HepG2 (cell line): ENCODE measurements around the gene TRPC4AP. TPM values are rescaled to one million over a fixed set of nuclear protein-coding genes. Genes with fewer than 3 reads are reported as not detected.

Experiments
- ARNTL ChIP-seq: sonication (generic); formaldehyde crosslinking; IDR thresholded peaks from 2 replicates; pipeline ENCODE4 v1.4.0; 2020; ENCODE audit warnings: mild to moderate bottlenecking, missing genetic modification reagents
- CENPT ChIP-seq: sonication (generic); formaldehyde crosslinking; IDR thresholded peaks from 2 replicates; pipeline ENCODE4 v1.8.0; 2022; ENCODE audit warnings: low read depth, mild to moderate bottlenecking, moderate library complexity, missing genetic modification reagents
- FOSL1 ChIP-seq: sonication (generic); formaldehyde crosslinking; IDR thresholded peaks from 2 replicates; pipeline ENCODE4 v1.9.0; 2021; ENCODE audit warnings: missing genetic modification reagents, borderline replicate concordance
- HOXA9 ChIP-seq: sonication (generic); formaldehyde crosslinking; IDR thresholded peaks from 2 replicates; pipeline ENCODE4 v1.8.1; 2022; ENCODE audit warnings: missing genetic modification reagents, mild to moderate bottlenecking, moderate library complexity, borderline replicate concordance
- KLF15 ChIP-seq: sonication (generic); formaldehyde crosslinking; IDR thresholded peaks from 2 replicates; pipeline ENCODE4 v1.8.1; 2023; ENCODE audit warnings: borderline replicate concordance, mild to moderate bottlenecking, inconsistent platforms, missing genetic modification reagents, mixed read lengths
- NAIF1 ChIP-seq: sonication (generic); formaldehyde crosslinking; IDR thresholded peaks from 2 replicates; pipeline ENCODE4 v1.5.0; 2020; ENCODE audit warnings: mild to moderate bottlenecking, missing genetic modification reagents, borderline replicate concordance
- NCOA2 ChIP-seq: sonication (generic); formaldehyde crosslinking; IDR thresholded peaks from 2 replicates; pipeline ENCODE4 v1.8.0; 2022; ENCODE audit warnings: inconsistent platforms
- PRDM10 ChIP-seq: sonication (generic); formaldehyde crosslinking; IDR thresholded peaks from 2 replicates; pipeline ENCODE4 v1.4.0; 2020; ENCODE audit warnings: low read depth, missing genetic modification reagents
- RBM39 ChIP-seq: fragments of 200-400 bp; formaldehyde crosslinking; IDR thresholded peaks from one replicate; pipeline ENCODE4 v1.6.1; 2018; ENCODE audit warnings: antibody characterized with exemption, mild to moderate bottlenecking, low read depth, low read length; ENCODE audit not compliant: poor library complexity, severe bottlenecking
- RFXAP ChIP-seq: sonication (generic); formaldehyde crosslinking; IDR thresholded peaks from 2 replicates; pipeline ENCODE4 v1.4.0; 2020; ENCODE audit warnings: missing genetic modification reagents, borderline replicate concordance
- SRF ChIP-seq: IDR thresholded peaks from 2 replicates; pipeline ENCODE4 v1.6.1; 2011; ENCODE audit warnings: mild to moderate bottlenecking, low read depth, low read length, moderate library complexity
- TFDP2 ChIP-seq: sonication (generic); formaldehyde crosslinking; IDR thresholded peaks from 2 replicates; pipeline ENCODE4 v1.4.0; 2020; ENCODE audit warnings: missing genetic modification reagents
- USF2 ChIP-seq, 2 experiments: sonication (generic) in 1 of 2; formaldehyde crosslinking in 1 of 2; IDR thresholded peaks; 2 replicates each; pipeline versions ENCODE4 v1.5.1 to v1.6.1; 2011 to 2020; ENCODE audit warnings: borderline replicate concordance in 1 of 2, low read depth in 1 of 2, low read length in 1 of 2, mild to moderate bottlenecking in 1 of 2, missing genetic modification reagents in 1 of 2, moderate library complexity in 1 of 2
- ZNF124 ChIP-seq: sonication (generic); formaldehyde crosslinking; IDR thresholded peaks from 2 replicates; pipeline ENCODE4 v1.4.0; 2020; ENCODE audit warnings: missing genetic modification reagents
- ZNF207 ChIP-seq: fragments of 450-650 bp; IDR thresholded peaks from 2 replicates; pipeline ENCODE4 v1.6.1; 2016; ENCODE audit warnings: antibody characterized with exemption, borderline replicate concordance
- ZNF251 ChIP-seq: sonication (generic); formaldehyde crosslinking; IDR thresholded peaks from 2 replicates; pipeline ENCODE4 v1.9.0; 2021; ENCODE audit warnings: mild to moderate bottlenecking, missing genetic modification reagents
- ZNF282 ChIP-seq: fragments of 450-650 bp; IDR thresholded peaks from 2 replicates; pipeline ENCODE4 v1.6.1; 2018; ENCODE audit not compliant: partially characterized antibody
- ZNF354B ChIP-seq: sonication (generic); formaldehyde crosslinking; IDR thresholded peaks from 2 replicates; pipeline ENCODE4 v1.8.0; 2022; ENCODE audit warnings: mild to moderate bottlenecking, missing genetic modification reagents
- ZNF430 ChIP-seq: sonication (generic); formaldehyde crosslinking; IDR thresholded peaks from 2 replicates; pipeline ENCODE4 v1.9.0; 2021; ENCODE audit warnings: mild to moderate bottlenecking, missing genetic modification reagents
- ZNF557 ChIP-seq: sonication (generic); formaldehyde crosslinking; IDR thresholded peaks from 2 replicates; pipeline ENCODE4 v1.4.0; 2020; ENCODE audit warnings: missing genetic modification reagents
- ZNF724P ChIP-seq: sonication (generic); formaldehyde crosslinking; IDR thresholded peaks from 2 replicates; pipeline ENCODE4 v1.8.0; 2022; ENCODE audit warnings: missing genetic modification reagents, borderline replicate concordance
- ZNF781 ChIP-seq: sonication (generic); formaldehyde crosslinking; IDR thresholded peaks from 2 replicates; pipeline ENCODE4 v1.5.1; 2020; ENCODE audit warnings: borderline replicate concordance, mild to moderate bottlenecking, missing genetic modification reagents; ENCODE audit errors: not compliant biosample characterization
- polyA plus RNA-seq, 8 experiments: library from polyadenylated mRNA; depleted of rRNA in 3 of 8; stranded (reverse) in 7 of 8; unstranded in 1 of 8; fragments of >200 nt; fragmentation: Illumina TruSeq in 4 of 8; extraction: Trizol in 4 of 8; gene quantifications; 2 replicates each; pipeline versions ENCODE4 v1.2.1 to v1.2.3, GENCODE V29; 2011 to 2016; ENCODE audit warnings: low read depth in 4 of 8, missing spikeins in 1 of 8, mixed read lengths in 1 of 8; ENCODE audit not compliant: insufficient read depth in 1 of 8
- total RNA-seq, 5 experiments: library from RNA; depleted of rRNA; stranded (reverse); fragments of >200 nt; fragmentation: Illumina TruSeq; extraction: Trizol; gene quantifications; 2 replicates each; pipeline ENCODE4 v1.2.3, GENCODE V29; 2016; ENCODE audit warnings: low read depth in 1 of 5

TRPC4AP gene
- total and polyA plus RNA-seq, 2 of the 13 experiments (the other 11 are each of a cell fraction or from before 2014, with no cell fraction given) = 136 to 137 TPM

GRCh38 chr20:35092524-35093266 lies at the start of gene TRPC4AP (continued):
- TF ChIP-seq NAIF1 (CRISPR knock-in tag) (peak; percentile 91; the same call in 1 of the 2 replicates), ZNF781 (CRISPR knock-in tag) (peak; percentile 98), ZNF251 (CRISPR knock-in tag) (0 out of 2 replicates have a peak, but pooled peaks have one; percentile 83), USF2 (IDR thresholded peaks at IDR 0.05; ENCODE audit: low read depth, low read length) (peak; percentile 95), USF2 (CRISPR knock-in tag; IDR thresholded peaks at IDR 0.05; ENCODE audit: borderline replicate concordance) (peak; percentile 97; the same call in 1 of the 2 replicates), ARNTL (CRISPR knock-in tag) (peak; percentile 99), ZNF207 (no peak), ZNF282 (no peak), KLF15 (CRISPR knock-in tag) (peak; percentile 93), TFDP2 (peak; percentile 96), SRF (peak; percentile 56; the same call in 1 of the 2 replicates), HOXA9 (CRISPR knock-in tag) (0 out of 2 replicates have a peak, but pooled peaks have one; percentile 15), ZNF430 (CRISPR knock-in tag) (peak; percentile 91), CENPT (CRISPR knock-in tag) (peak; percentile 42; the same call in 1 of the 2 replicates), ZNF354B (peak; percentile 93), FOSL1 (CRISPR knock-in tag) (peak; percentile 64), ZNF724P (CRISPR knock-in tag) (peak; percentile 97), ZNF124 (CRISPR knock-in tag) (peak; percentile 86), RFXAP (CRISPR knock-in tag) (peak; percentile 95), PRDM10 (CRISPR knock-in tag) (peak; percentile 76), NCOA2 (CRISPR knock-in tag) (peak; percentile 61), ZNF557 (peak; percentile 97), RBM39 (peak; percentile 100)
